Fibroblast of mammary gland (primary cell): ENCODE measurements around the gene ERCC1.

Experiments
- DNase-seq: peaks from one replicate; pipeline ENCODE4 v3.0.0-alpha.2; 2010; ENCODE audit warnings: low read depth
- H3K4me3 ChIP-seq: 2 replicates; pipeline ENCODE4 v1.5.1; 2011; ENCODE audit warnings: low read depth, mild to moderate bottlenecking, low read length, moderate library complexity; ENCODE audit not compliant: control insufficient read depth
- CTCF ChIP-seq: conservative IDR thresholded peaks from 2 replicates; pipeline ENCODE4 v1.5.1; 2011; ENCODE audit warnings: low read depth, low read length, inconsistent platforms; ENCODE audit not compliant: control insufficient read depth, insufficient read depth

ERCC1 gene

GRCh38 chr19:45464852-45465441 is 41.2 kb upstream of the ERCC1 start:
- no peak for DNase-seq
- no peak overlapping the region for H3K4me3 ChIP-seq
- no peak for TF ChIP-seq CTCF

GRCh38 chr19:45464274-45464673 is 40.6 kb upstream of the ERCC1 start:
- no peak for TF ChIP-seq CTCF
- no peak overlapping the region for H3K4me3 ChIP-seq
- no peak for DNase-seq

- no peak for DNase-seq
- TF ChIP-seq CTCF = no peak
- H3K4me3 ChIP-seq = no peak overlapping the region
Measured at GRCh38 chr19:45463241-45463640, 39.5 kb upstream of the ERCC1 start.

GRCh38 chr19:45462174-45462573 is 38.5 kb upstream of the ERCC1 start:
- H3K4me3 ChIP-seq = no peak overlapping the region
- no peak for DNase-seq
- no peak for TF ChIP-seq CTCF

GRCh38 chr19:45460807-45461347 is 37.2 kb upstream of the ERCC1 start:
- no peak for DNase-seq
- no peak overlapping the region for H3K4me3 ChIP-seq
- TF ChIP-seq CTCF = no peak

GRCh38 chr19:45457776-45458175 is 34.1 kb upstream of the ERCC1 start:
- no peak for TF ChIP-seq CTCF
- H3K4me3 ChIP-seq = no peak overlapping the region
- DNase-seq = no peak

- no peak for DNase-seq
- TF ChIP-seq CTCF = no peak
- H3K4me3 ChIP-seq = no peak overlapping the region
Measured at GRCh38 chr19:45456500-45456815, 32.7 kb upstream of the ERCC1 start.
